HepG2 (cell line): Measurements from ENCODE around the gene PLB1. TPM values are rescaled to one million over a fixed set of nuclear protein-coding genes. Genes with fewer than 3 reads are reported as not detected.

ENCODE experiments used
- ATAC-seq: fragments of 200-7000 bp; cut with Tn5 transposase; 3 replicates; pipeline ENCODE4 v1.9.1; 2020; ENCODE audit warnings: mild to moderate bottlenecking, moderate library complexity
- BruUV-seq: library from RNA; stranded (reverse); fragments of 400-500 nt; replicated peaks from 2 replicates; lab custom pipeline; 2021; lab: Mats Ljungman, UMichigan
- CTCF ChIA-PET: fragments of 300-600 bp; formaldehyde crosslinking; extraction: SDS; loops from one replicate; lab custom pipeline; 2021; ENCODE audit warnings: low total read pairs, inconsistent platforms, low intra/inter-chr PET ratio; lab: Yijun Ruan, JAX
- POLR2A ChIA-PET: fragments of 350-600 bp; sonication (Branson Sonifier 250); formaldehyde crosslinking; loops from one replicate; lab custom pipeline; 2020; ENCODE audit warnings: antibody characterized with exemption, inconsistent platforms; lab: Yijun Ruan, JAX
- DNase-seq: peaks from one replicate; pipeline ENCODE4 v3.0.0-alpha.2; 2015; ENCODE audit warnings: low spot score
- FAIRE-seq: peaks from 3 replicates; lab custom pipeline; 2011; peaks lifted over from hg19 to GRCh38; lab: Jason Lieb, UNC
- H2AFZ ChIP-seq: one replicate; pipeline ENCODE4 v1.6.1; 2011; ENCODE audit warnings: low read length, inconsistent platforms
- H3K27ac ChIP-seq: fragments of 300-600 bp; 3 replicates; pipeline ENCODE4 v1.8.0; 2011; ENCODE audit warnings: mixed run types, mild to moderate bottlenecking, mixed read lengths, low read length, inconsistent platforms; ENCODE audit not compliant: insufficient read depth; ENCODE audit errors: extremely low read length
- H3K27me3 ChIP-seq, 2 experiments: fragments of 200-600 bp in 1 of 2; 2 replicates in 1 of 2; 3 replicates in 1 of 2; pipeline versions ENCODE4 v1.6.0 to v1.8.0; 2011; ENCODE audit warnings: low read length in 2 of 2, mild to moderate bottlenecking in 2 of 2, moderate library complexity in 2 of 2, inconsistent platforms in 1 of 2; ENCODE audit not compliant: insufficient read depth in 2 of 2, control insufficient read depth in 1 of 2
- H3K36me3 ChIP-seq, 2 experiments: fragments of 200-600 bp in 1 of 2; replicated peaks in 1 of 2; 2 replicates in 1 of 2; 3 replicates in 1 of 2; pipeline versions ENCODE4 v1.5.1 to v1.8.0; 2011; ENCODE audit warnings: low read length in 2 of 2, inconsistent platforms in 1 of 2; ENCODE audit not compliant: insufficient read depth in 2 of 2, control insufficient read depth in 1 of 2
- H3K4me1 ChIP-seq: 2 replicates; pipeline ENCODE4 v1.5.1; 2012; ENCODE audit warnings: low read length, inconsistent platforms; ENCODE audit not compliant: insufficient read depth
- H3K4me2 ChIP-seq: 2 replicates; pipeline ENCODE4 v1.6.0; 2011; ENCODE audit warnings: low read depth, low read length, inconsistent platforms
- H3K4me3 ChIP-seq, 3 experiments: fragments of 200-600 bp in 1 of 3; sonication (generic), shearing (Covaris generic) in 1 of 3; replicated peaks in 1 of 3; 2 replicates each; pipeline ENCODE4 v1.5.1; 2011 to 2016; ENCODE audit warnings: low read length in 3 of 3, inconsistent platforms in 2 of 3, low read depth in 2 of 3, mild to moderate bottlenecking in 2 of 3, control low read depth in 1 of 3, mixed read lengths in 1 of 3; ENCODE audit not compliant: insufficient read depth in 1 of 3
- H3K79me2 ChIP-seq: one replicate; pipeline ENCODE4 v1.6.1; 2011; ENCODE audit warnings: low read length, inconsistent platforms; ENCODE audit not compliant: insufficient read depth
- H3K9ac ChIP-seq: 2 replicates; pipeline ENCODE4 v1.6.0; 2011; ENCODE audit warnings: mild to moderate bottlenecking, low read depth, low read length, inconsistent platforms; ENCODE audit not compliant: insufficient read depth
- H3K9me3 ChIP-seq: 2 replicates; pipeline ENCODE4 v1.5.1; 2012; ENCODE audit warnings: mild to moderate bottlenecking, low read length
- H4K20me1 ChIP-seq: 2 replicates; pipeline ENCODE4 v1.6.0; 2011; ENCODE audit warnings: inconsistent platforms, mild to moderate bottlenecking, low read length, moderate library complexity; ENCODE audit not compliant: insufficient read depth
- CEBPB ChIP-seq: IDR thresholded peaks from 2 replicates; pipeline ENCODE4 v1.6.1; 2011; ENCODE audit warnings: low read depth, low read length, improper control_type of control experiment, borderline replicate concordance
- HOXA5 ChIP-seq: sonication (generic); formaldehyde crosslinking; IDR thresholded peaks from 2 replicates; pipeline ENCODE4 v1.4.0; 2020; ENCODE audit warnings: missing genetic modification reagents
- ZBTB20 ChIP-seq: sonication (generic); formaldehyde crosslinking; IDR thresholded peaks from 2 replicates; pipeline ENCODE4 v1.8.1; 2023; ENCODE audit warnings: missing genetic modification reagents, low read depth, mild to moderate bottlenecking, borderline replicate concordance
- ZNF33B ChIP-seq: sonication (generic); formaldehyde crosslinking; IDR thresholded peaks from 2 replicates; pipeline ENCODE4 v1.5.1; 2020; ENCODE audit warnings: mild to moderate bottlenecking, missing genetic modification reagents
- whole genome bisulfite sequencing: methylation state at CpG from one replicate; pipeline ENCODE4 v1.1.6; 2017; ENCODE audit warnings: low lambda C conversion rate; 5-methylcytosine and 5-hydroxymethylcytosine counted together
- in situ Hi-C: cut with HindIII; loops from 2 replicates; pipeline ENCODE4 v1.10.0; 2017; ENCODE audit warnings: low pct_unique_long_range_greater_than_20kb; ENCODE audit not compliant: extremely low pct_ligation_motif_present
- intact Hi-C: fragments of 100-400 bp; cut with micrococcal nuclease; formaldehyde crosslinking; loops from one replicate; pipeline ENCODE4 v1.10.0; 2022; ENCODE audit not compliant: unreplicated experiment
- polyA plus RNA-seq, 8 experiments: library from polyadenylated mRNA; depleted of rRNA in 3 of 8; stranded (reverse) in 7 of 8; unstranded in 1 of 8; fragments of >200 nt; fragmentation: Illumina TruSeq in 4 of 8; extraction: Trizol in 4 of 8; gene quantifications; 2 replicates each; pipeline versions ENCODE4 v1.2.1 to v1.2.3, GENCODE V29; 2011 to 2016; ENCODE audit warnings: low read depth in 4 of 8, missing spikeins in 1 of 8, mixed read lengths in 1 of 8; ENCODE audit not compliant: insufficient read depth in 1 of 8
- total RNA-seq, 5 experiments: library from RNA; depleted of rRNA; stranded (reverse); fragments of >200 nt; fragmentation: Illumina TruSeq; extraction: Trizol; gene quantifications; 2 replicates each; pipeline ENCODE4 v1.2.3, GENCODE V29; 2016; ENCODE audit warnings: low read depth in 1 of 5
- TF ChIP-seq, protein P1 (sequence below): sonication (generic); formaldehyde crosslinking; IDR thresholded peaks from 2 replicates; pipeline ENCODE4 v1.4.0; 2020; ENCODE audit warnings: missing genetic modification reagents
- TF ChIP-seq, protein P2 (sequence below): sonication (generic); formaldehyde crosslinking; IDR thresholded peaks from 2 replicates; pipeline ENCODE4 v1.5.0; 2020; ENCODE audit warnings: mild to moderate bottlenecking, missing genetic modification reagents, borderline replicate concordance

The PLB1 gene
- total and polyA plus RNA-seq, 2 of the 13 experiments (the other 11 are each of a cell fraction or from before 2014, with no cell fraction given), result 0.20 to 1.8 TPM

GRCh38 chr2:28570431-28570830, 74.6 kb downstream of the PLB1 start:
- in situ Hi-C loops (no loop called here), intact Hi-C loops (no loop called here)
- Histone ChIP-seq H3K4me3 (no peak overlapping the region), H3K36me3 (no peaks in the 10 kb centered on the region), H4K20me1 (no peaks in the 10 kb centered on the region), H3K79me2 (no peaks in the 10 kb centered on the region), H3K9ac (no peak overlapping the region), H3K4me1 (peaks cover 7% of the 10 kb centered on the region), H3K9me3 (no peaks in the 10 kb centered on the region), H3K4me2 (no peak overlapping the region), H3K27me3 (peaks cover 0 to 19% of the 10 kb centered on the region in 2 experiments), H2AFZ (no peak overlapping the region), H3K27ac (no peak overlapping the region)
- FAIRE-seq, result no peak
- DNase-seq, result no peak
- ChIA-PET POLR2A (no interaction called here), CTCF (no interaction called here)
- 81% methylated on average over 5 of the region's 6 CpGs for WGBS
- no TSS peak for BruUV-seq
- ATAC-seq, result no peak
- TF ChIP-seq, protein P1, sequence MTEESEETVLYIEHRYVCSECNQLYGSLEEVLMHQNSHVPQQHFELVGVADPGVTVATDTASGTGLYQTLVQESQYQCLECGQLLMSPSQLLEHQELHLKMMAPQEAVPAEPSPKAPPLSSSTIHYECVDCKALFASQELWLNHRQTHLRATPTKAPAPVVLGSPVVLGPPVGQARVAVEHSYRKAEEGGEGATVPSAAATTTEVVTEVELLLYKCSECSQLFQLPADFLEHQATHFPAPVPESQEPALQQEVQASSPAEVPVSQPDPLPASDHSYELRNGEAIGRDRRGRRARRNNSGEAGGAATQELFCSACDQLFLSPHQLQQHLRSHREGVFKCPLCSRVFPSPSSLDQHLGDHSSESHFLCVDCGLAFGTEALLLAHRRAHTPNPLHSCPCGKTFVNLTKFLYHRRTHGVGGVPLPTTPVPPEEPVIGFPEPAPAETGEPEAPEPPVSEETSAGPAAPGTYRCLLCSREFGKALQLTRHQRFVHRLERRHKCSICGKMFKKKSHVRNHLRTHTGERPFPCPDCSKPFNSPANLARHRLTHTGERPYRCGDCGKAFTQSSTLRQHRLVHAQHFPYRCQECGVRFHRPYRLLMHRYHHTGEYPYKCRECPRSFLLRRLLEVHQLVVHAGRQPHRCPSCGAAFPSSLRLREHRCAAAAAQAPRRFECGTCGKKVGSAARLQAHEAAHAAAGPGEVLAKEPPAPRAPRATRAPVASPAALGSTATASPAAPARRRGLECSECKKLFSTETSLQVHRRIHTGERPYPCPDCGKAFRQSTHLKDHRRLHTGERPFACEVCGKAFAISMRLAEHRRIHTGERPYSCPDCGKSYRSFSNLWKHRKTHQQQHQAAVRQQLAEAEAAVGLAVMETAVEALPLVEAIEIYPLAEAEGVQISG (CRISPR knock-in tag), result no peak
- peak; percentile 30; the same call in 1 of the 2 replicates for TF ChIP-seq CEBPB

- Histone ChIP-seq H3K9ac (no peak overlapping the region), H3K27ac (no peak overlapping the region), H3K79me2 (no peaks in the 10 kb centered on the region), H3K4me1 (no peaks in the 10 kb centered on the region), H3K4me2 (no peak overlapping the region), H3K9me3 (no peaks in the 10 kb centered on the region), H2AFZ (no peak overlapping the region), H3K36me3 (no peaks in the 10 kb centered on the region), H4K20me1 (no peaks in the 10 kb centered on the region), H3K4me3 (no peak overlapping the region), H3K27me3 (peaks cover 2 to 33% of the 10 kb centered on the region in 2 experiments; a peak in 4 of 5 replicates)
- CTCF ChIA-PET, result interaction anchor here (1.1 kb wide), 1 partner anchor 10 kb away, joined by 3 read pairs; no protein-coding TSS in a partner anchor
- DNase-seq, result no peak
- no peak for FAIRE-seq
- in situ Hi-C loops, result no loop called here
- POLR2A ChIA-PET, result no interaction called here
- BruUV-seq, result no TSS peak
- intact Hi-C loops, result no loop called here
- 19% methylated on average over 5 of the region's 5 CpGs for WGBS
- no peak for ATAC-seq
- TF ChIP-seq, protein P2, sequence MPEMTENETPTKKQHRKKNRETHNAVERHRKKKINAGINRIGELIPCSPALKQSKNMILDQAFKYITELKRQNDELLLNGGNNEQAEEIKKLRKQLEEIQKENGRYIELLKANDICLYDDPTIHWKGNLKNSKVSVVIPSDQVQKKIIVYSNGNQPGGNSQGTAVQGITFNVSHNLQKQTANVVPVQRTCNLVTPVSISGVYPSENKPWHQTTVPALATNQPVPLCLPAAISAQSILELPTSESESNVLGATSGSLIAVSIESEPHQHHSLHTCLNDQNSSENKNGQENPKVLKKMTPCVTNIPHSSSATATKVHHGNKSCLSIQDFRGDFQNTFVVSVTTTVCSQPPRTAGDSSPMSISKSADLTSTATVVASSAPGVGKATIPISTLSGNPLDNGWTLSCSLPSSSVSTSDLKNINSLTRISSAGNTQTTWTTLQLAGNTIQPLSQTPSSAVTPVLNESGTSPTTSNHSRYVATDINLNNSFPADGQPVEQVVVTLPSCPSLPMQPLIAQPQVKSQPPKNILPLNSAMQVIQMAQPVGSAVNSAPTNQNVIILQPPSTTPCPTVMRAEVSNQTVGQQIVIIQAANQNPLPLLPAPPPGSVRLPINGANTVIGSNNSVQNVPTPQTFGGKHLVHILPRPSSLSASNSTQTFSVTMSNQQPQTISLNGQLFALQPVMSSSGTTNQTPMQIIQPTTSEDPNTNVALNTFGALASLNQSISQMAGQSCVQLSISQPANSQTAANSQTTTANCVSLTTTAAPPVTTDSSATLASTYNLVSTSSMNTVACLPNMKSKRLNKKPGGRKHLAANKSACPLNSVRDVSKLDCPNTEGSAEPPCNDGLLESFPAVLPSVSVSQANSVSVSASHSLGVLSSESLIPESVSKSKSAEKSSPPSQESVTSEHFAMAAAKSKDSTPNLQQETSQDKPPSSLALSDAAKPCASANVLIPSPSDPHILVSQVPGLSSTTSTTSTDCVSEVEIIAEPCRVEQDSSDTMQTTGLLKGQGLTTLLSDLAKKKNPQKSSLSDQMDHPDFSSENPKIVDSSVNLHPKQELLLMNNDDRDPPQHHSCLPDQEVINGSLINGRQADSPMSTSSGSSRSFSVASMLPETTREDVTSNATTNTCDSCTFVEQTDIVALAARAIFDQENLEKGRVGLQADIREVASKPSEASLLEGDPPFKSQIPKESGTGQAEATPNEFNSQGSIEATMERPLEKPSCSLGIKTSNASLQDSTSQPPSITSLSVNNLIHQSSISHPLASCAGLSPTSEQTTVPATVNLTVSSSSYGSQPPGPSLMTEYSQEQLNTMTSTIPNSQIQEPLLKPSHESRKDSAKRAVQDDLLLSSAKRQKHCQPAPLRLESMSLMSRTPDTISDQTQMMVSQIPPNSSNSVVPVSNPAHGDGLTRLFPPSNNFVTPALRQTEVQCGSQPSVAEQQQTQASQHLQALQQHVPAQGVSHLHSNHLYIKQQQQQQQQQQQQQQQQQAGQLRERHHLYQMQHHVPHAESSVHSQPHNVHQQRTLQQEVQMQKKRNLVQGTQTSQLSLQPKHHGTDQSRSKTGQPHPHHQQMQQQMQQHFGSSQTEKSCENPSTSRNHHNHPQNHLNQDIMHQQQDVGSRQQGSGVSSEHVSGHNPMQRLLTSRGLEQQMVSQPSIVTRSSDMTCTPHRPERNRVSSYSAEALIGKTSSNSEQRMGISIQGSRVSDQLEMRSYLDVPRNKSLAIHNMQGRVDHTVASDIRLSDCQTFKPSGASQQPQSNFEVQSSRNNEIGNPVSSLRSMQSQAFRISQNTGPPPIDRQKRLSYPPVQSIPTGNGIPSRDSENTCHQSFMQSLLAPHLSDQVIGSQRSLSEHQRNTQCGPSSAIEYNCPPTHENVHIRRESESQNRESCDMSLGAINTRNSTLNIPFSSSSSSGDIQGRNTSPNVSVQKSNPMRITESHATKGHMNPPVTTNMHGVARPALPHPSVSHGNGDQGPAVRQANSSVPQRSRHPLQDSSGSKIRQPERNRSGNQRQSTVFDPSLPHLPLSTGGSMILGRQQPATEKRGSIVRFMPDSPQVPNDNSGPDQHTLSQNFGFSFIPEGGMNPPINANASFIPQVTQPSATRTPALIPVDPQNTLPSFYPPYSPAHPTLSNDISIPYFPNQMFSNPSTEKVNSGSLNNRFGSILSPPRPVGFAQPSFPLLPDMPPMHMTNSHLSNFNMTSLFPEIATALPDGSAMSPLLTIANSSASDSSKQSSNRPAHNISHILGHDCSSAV (CRISPR knock-in tag), result no peak
- TF ChIP-seq ZBTB20 (no peak), ZNF33B (CRISPR knock-in tag) (no peak), HOXA5 (no peak)
Measured at GRCh38 chr2:28576714-28577113, 80.9 kb downstream of the PLB1 start.
